BLaER1 (cell line): ENCODE data around the gene GLIS1.

Experiments used
- H3K27ac ChIP-seq: shearing (Covaris generic); formaldehyde crosslinking; 2 replicates; pipeline ENCODE4 v1.8.1; 2022
- H3K27me3 ChIP-seq: shearing (Covaris generic); formaldehyde crosslinking; 2 replicates; pipeline ENCODE4 v1.8.1; 2022
- H3K36me3 ChIP-seq: shearing (Covaris generic); formaldehyde crosslinking; 2 replicates; pipeline ENCODE4 v1.8.1; 2022
- H3K4me1 ChIP-seq: shearing (Covaris generic); formaldehyde crosslinking; 2 replicates; pipeline ENCODE4 v1.8.1; 2022
- H3K4me2 ChIP-seq: shearing (Covaris generic); formaldehyde crosslinking; 2 replicates; pipeline ENCODE4 v1.8.1; 2022
- H3K4me3 ChIP-seq: shearing (Covaris generic); formaldehyde crosslinking; 2 replicates; pipeline ENCODE4 v1.8.1; 2022
- H3K9ac ChIP-seq: shearing (Covaris generic); formaldehyde crosslinking; 2 replicates; pipeline ENCODE4 v1.8.1; 2022
- H3K9me3 ChIP-seq: shearing (Covaris generic); formaldehyde crosslinking; 2 replicates; pipeline ENCODE4 v1.8.1; 2022
- H4K20me1 ChIP-seq: shearing (Covaris generic); formaldehyde crosslinking; 2 replicates; pipeline ENCODE4 v1.8.1; 2022
- Cebpa-rat ChIP-seq: shearing (Covaris generic); IDR thresholded peaks from 2 replicates; pipeline ENCODE4 v1.8.1; 2022

GLIS1 gene

DNA sequence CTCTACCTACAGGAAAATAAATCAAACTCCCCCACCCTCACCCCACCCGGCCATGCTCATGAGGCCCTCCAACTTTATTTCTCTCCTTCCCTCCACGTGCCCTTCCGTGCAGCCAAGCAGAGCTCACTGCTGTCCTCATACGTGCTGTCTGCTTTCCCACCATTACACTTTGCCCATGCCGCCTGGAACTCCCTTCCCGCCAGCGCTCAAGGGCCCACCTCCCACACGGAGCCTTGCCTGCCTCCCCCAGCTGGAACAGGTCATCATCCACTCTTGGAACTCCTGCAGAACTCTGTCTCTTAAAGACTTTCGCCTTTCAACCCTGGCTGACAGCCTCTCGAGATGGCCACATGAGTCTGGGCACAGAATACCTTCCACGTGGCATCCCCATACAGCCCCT, 42.4 kb downstream of the GLIS1 start:
- H3K9me3 ChIP-seq = no peaks in the 10 kb centered on the region
- TF ChIP-seq Cebpa-rat = no peak
- H3K4me2 ChIP-seq = 0 out of 2 replicates have a peak overlapping the region, but pooled peaks have one; percentile 39
- no peak overlapping the region for H3K9ac ChIP-seq
- no peak overlapping the region for H3K4me3 ChIP-seq
- no peaks in the 10 kb centered on the region for H3K36me3 ChIP-seq
- no peaks in the 10 kb centered on the region for H4K20me1 ChIP-seq
- peaks cover 24% of the 10 kb centered on the region for H3K4me1 ChIP-seq
- H3K27me3 ChIP-seq = no peaks in the 10 kb centered on the region
- H3K27ac ChIP-seq = no peak overlapping the region

- H3K4me1 ChIP-seq = peaks cover 24% of the 10 kb centered on the region
These were observed 42.9 kb downstream of the GLIS1 start for GRCh38 chr1:53696051-53696450.

GRCh38 chr1:53695116-53695515, 43.8 kb downstream of the GLIS1 start:
- H3K27me3 ChIP-seq = no peaks in the 10 kb centered on the region
- H3K9ac ChIP-seq = no peak overlapping the region
- TF ChIP-seq Cebpa-rat = no peak
- H3K4me2 ChIP-seq = no peak overlapping the region
- H4K20me1 ChIP-seq = no peaks in the 10 kb centered on the region
- no peaks in the 10 kb centered on the region for H3K36me3 ChIP-seq
- H3K9me3 ChIP-seq = no peaks in the 10 kb centered on the region
- no peak overlapping the region for H3K27ac ChIP-seq
- H3K4me3 ChIP-seq = no peak overlapping the region
- peaks cover 24% of the 10 kb centered on the region for H3K4me1 ChIP-seq

More at GRCh38 chr1:53696051-53696450, 42.9 kb downstream of the GLIS1 start:
- Histone ChIP-seq H3K4me3 (no peak overlapping the region), H4K20me1 (no peaks in the 10 kb centered on the region), H3K36me3 (no peaks in the 10 kb centered on the region), H3K27me3 (no peaks in the 10 kb centered on the region), H3K9ac (no peak overlapping the region), H3K4me2 (no peak overlapping the region), H3K9me3 (no peaks in the 10 kb centered on the region), H3K27ac (no peak overlapping the region)
- TF ChIP-seq Cebpa-rat = no peak

GRCh38 chr1:53694718-53695091, 44.3 kb downstream of the GLIS1 start:
- Histone ChIP-seq H3K36me3 (no peaks in the 10 kb centered on the region), H3K27ac (no peak overlapping the region), H3K4me2 (no peak overlapping the region), H3K4me1 (peaks cover 24% of the 10 kb centered on the region), H4K20me1 (no peaks in the 10 kb centered on the region), H3K9me3 (no peaks in the 10 kb centered on the region), H3K4me3 (no peak overlapping the region), H3K27me3 (no peaks in the 10 kb centered on the region), H3K9ac (no peak overlapping the region)
- TF ChIP-seq Cebpa-rat = no peak

DNA sequence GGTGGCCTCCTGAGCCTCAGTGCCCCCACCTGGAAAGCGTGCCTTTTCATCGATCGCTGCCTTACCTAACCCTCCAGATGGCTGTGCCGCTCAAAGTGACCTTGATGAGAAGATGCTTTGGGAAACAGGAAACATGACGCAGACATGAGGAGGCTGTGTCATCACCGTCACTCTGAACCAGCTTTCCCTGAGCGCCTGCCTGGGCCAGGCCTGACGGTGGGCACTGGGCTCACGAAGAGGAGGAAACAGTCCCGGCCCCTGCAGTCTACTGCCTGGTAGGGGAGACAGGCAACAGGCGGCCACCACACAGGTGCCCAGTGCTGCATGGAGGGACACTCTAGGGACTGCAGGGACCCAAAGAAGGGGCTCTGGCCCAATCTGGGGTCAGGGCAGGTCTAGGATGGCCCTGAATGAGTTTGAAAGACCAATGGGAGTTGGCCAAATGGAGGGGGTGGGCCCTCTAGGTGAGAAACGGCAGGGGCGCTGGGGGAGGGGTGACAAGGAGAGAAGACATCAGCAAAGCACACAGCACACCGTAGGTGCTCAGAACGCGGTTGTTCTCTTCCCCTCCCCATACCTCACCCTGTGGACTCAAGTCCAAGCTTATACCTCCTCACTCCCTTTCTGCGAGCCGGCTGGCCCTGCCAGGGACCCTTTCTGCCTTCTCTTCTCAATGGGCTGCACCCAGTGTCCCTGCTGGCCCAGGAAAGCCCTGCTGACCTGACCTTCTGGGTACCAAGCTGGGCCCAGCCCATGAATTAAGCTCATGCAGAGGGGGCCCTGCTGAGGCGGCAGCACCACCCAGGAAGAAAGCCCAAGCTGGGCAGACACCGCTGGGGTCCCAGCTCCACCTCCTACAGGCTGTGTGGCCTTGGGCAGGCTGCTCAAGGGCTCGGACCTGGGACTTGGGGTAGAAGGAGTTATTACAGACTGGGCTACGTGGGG, 44.9 kb downstream of the GLIS1 start:
- no peak for TF ChIP-seq Cebpa-rat
- Histone ChIP-seq H3K27me3 (no peaks in the 10 kb centered on the region), H3K27ac (no peak overlapping the region), H3K4me3 (no peak overlapping the region), H3K36me3 (no peaks in the 10 kb centered on the region), H3K9me3 (no peaks in the 10 kb centered on the region), H3K4me1 (peaks cover 24% of the 10 kb centered on the region), H3K4me2 (no peak overlapping the region), H3K9ac (no peak overlapping the region), H4K20me1 (no peaks in the 10 kb centered on the region)

- Histone ChIP-seq H3K4me2 (no peak overlapping the region), H3K4me3 (no peak overlapping the region), H3K4me1 (peaks cover 21% of the 10 kb centered on the region), H3K27ac (no peak overlapping the region), H3K36me3 (no peaks in the 10 kb centered on the region), H4K20me1 (no peaks in the 10 kb centered on the region), H3K27me3 (no peaks in the 10 kb centered on the region), H3K9ac (no peak overlapping the region), H3K9me3 (no peaks in the 10 kb centered on the region)
- no peak for TF ChIP-seq Cebpa-rat
These were observed 45.6 kb downstream of the GLIS1 start for GRCh38 chr1:53693339-53693738.

DNA sequence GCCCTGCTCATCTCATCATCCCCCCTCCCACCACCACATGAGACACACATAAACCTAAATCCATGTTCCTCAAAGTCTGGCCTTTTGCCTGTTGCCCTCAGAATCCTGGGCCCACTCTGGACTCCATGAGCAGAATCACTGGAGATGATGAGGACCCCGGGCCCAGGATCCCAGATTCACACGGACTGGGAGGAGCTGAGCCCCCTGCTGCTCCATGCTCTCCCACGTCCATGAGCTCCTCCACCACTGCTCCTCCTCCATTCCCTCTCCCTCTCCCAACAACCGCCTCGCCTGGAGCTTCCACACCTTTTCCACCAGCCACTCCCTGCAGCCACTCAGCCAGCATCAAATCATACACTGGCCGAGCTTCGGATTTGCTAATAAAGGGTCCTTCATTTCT, 47.6 kb downstream of the GLIS1 start:
- no peak for TF ChIP-seq Cebpa-rat

GRCh38 chr1:53690411-53690810, 48.6 kb downstream of the GLIS1 start:
- no peaks in the 10 kb centered on the region for H3K9me3 ChIP-seq
- peaks cover 13% of the 10 kb centered on the region for H3K4me1 ChIP-seq
- no peak for TF ChIP-seq Cebpa-rat

More for the DNA sequence above, 47.6 kb downstream of the GLIS1 start:
- Histone ChIP-seq H3K4me1 (peaks cover 10% of the 10 kb centered on the region), H3K9ac (no peak overlapping the region), H3K9me3 (no peaks in the 10 kb centered on the region), H4K20me1 (no peaks in the 10 kb centered on the region), H3K27ac (no peak overlapping the region), H3K27me3 (no peaks in the 10 kb centered on the region), H3K4me2 (no peak overlapping the region), H3K4me3 (no peak overlapping the region), H3K36me3 (no peaks in the 10 kb centered on the region)

GRCh38 chr1:53689736-53690326, 49.1 kb downstream of the GLIS1 start:
- H3K27me3 ChIP-seq = no peaks in the 10 kb centered on the region
- no peaks in the 10 kb centered on the region for H3K36me3 ChIP-seq
- H3K9ac ChIP-seq = no peak overlapping the region
- no peaks in the 10 kb centered on the region for H3K9me3 ChIP-seq
- no peak for TF ChIP-seq Cebpa-rat
- peaks cover 19% of the 10 kb centered on the region for H3K4me1 ChIP-seq
- H3K4me2 ChIP-seq = no peak overlapping the region
- H3K27ac ChIP-seq = no peak overlapping the region
- no peaks in the 10 kb centered on the region for H4K20me1 ChIP-seq
- no peak overlapping the region for H3K4me3 ChIP-seq

More at GRCh38 chr1:53690411-53690810, 48.6 kb downstream of the GLIS1 start:
- H3K9ac ChIP-seq = no peak overlapping the region
- no peak overlapping the region for H3K4me3 ChIP-seq
- H3K27me3 ChIP-seq = no peaks in the 10 kb centered on the region
- H4K20me1 ChIP-seq = no peaks in the 10 kb centered on the region
- H3K4me2 ChIP-seq = no peak overlapping the region
- no peaks in the 10 kb centered on the region for H3K36me3 ChIP-seq
- H3K27ac ChIP-seq = no peak overlapping the region

- H3K27ac ChIP-seq = no peak overlapping the region
- no peak for TF ChIP-seq Cebpa-rat
- H3K4me3 ChIP-seq = no peak overlapping the region
- H3K4me2 ChIP-seq = no peak overlapping the region
- peaks cover 21% of the 10 kb centered on the region for H3K4me1 ChIP-seq
- H4K20me1 ChIP-seq = no peaks in the 10 kb centered on the region
- no peaks in the 10 kb centered on the region for H3K27me3 ChIP-seq
- H3K9ac ChIP-seq = no peak overlapping the region
- no peaks in the 10 kb centered on the region for H3K36me3 ChIP-seq
- no peaks in the 10 kb centered on the region for H3K9me3 ChIP-seq
These were observed 49.7 kb downstream of the GLIS1 start for GRCh38 chr1:53689223-53689622.
